Measurements from ENCODE around the gene GCN1. TPM values are rescaled to one million over a fixed set of nuclear protein-coding genes. Genes with fewer than 3 reads are reported as not detected.

The GCN1 gene
- total RNA-seq, 1 donor from 2014 or later, result 77.2 TPM

DNA sequence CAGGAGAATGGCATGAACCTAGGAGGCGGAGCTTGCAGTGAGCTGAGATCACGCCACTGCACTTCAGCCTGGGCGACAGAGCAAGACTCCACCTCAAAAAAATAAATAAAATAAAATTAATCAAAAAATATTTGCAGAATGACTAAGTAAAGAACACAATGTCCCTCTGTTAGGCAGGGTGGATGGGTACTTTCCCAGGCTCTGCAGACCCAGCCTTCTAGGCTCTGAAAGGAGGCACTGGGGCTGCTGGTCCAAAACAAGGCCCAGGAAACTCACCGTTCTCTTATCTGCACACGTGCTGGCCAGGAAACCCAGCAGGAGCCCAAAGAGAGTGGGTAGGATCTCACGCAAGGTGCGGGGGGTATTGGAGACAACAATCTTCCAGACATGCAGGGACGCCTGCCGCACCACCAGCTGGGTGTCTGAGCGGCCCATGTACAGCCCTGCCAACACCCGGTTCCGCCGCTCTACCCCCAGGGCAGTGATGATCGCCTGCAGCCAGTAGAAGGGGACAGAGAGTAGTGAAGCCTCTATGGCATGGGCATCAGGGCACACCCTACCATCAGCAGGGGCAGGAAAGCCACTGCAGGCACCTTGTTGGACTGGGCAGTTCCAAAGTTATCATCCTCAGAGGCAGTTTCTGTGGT lies 52.2 kb downstream of the GCN1 start:
- intact Hi-C loops (cut with DNase I), result no loop called here
- peaks cover 100% of the 10 kb centered on the region for H3K36me3 ChIP-seq
- no peaks in the 10 kb centered on the region for H3K9me3 ChIP-seq
- no peaks in the 10 kb centered on the region for H3K27me3 ChIP-seq
- H3K27ac ChIP-seq, result no peak overlapping the region
- TF ChIP-seq CTCF (IDR thresholded peaks at IDR 0.05), result no peak
- no peak for DNase-seq
- no peak for ATAC-seq
- no peaks in the 10 kb centered on the region for H3K4me1 ChIP-seq
- H3K4me3 ChIP-seq, result no peak overlapping the region

GRCh38 chr12:120141336-120141735 lies 53.2 kb downstream of the GCN1 start:
- H3K4me1 ChIP-seq, result no peaks in the 10 kb centered on the region
- intact Hi-C loops (cut with DNase I), result no loop called here
- H3K36me3 ChIP-seq, result peaks cover 100% of the 10 kb centered on the region
- H3K27me3 ChIP-seq, result no peaks in the 10 kb centered on the region
- no peak for ATAC-seq
- no peak overlapping the region for H3K27ac ChIP-seq
- H3K4me3 ChIP-seq, result no peak overlapping the region
- TF ChIP-seq CTCF (IDR thresholded peaks at IDR 0.05), result no peak
- no peaks in the 10 kb centered on the region for H3K9me3 ChIP-seq
- no peak for DNase-seq

DNA sequence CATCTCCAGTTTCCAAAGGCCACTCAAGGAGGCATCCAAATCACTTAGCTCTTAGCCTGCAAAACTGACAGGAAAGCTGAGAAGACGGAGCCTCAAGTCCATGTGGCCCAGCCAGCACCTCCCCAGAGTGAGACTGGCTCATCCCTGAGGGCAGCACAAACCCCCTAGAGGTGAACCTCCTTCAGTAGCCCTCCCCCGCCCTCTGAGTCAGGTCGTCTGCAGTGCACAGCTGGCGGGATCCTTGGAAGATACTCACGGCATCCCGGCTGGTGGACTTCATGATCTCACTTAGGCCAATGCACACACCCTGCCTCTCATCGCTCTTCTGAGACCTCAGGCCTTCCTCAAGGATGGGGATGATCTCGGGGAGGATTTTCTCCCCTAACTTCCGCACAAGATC lies 53.9 kb downstream of the GCN1 start:
- Histone ChIP-seq H3K4me1 (no peaks in the 10 kb centered on the region), H3K4me3 (no peak overlapping the region), H3K9me3 (no peaks in the 10 kb centered on the region), H3K36me3 (peaks cover 100% of the 10 kb centered on the region), H3K27ac (no peak overlapping the region), H3K27me3 (no peaks in the 10 kb centered on the region)
- intact Hi-C loops (cut with DNase I), result no loop called here
- no peak for TF ChIP-seq CTCF (IDR thresholded peaks at IDR 0.05)
- ATAC-seq (no peak), DNase-seq (no peak)

DNA sequence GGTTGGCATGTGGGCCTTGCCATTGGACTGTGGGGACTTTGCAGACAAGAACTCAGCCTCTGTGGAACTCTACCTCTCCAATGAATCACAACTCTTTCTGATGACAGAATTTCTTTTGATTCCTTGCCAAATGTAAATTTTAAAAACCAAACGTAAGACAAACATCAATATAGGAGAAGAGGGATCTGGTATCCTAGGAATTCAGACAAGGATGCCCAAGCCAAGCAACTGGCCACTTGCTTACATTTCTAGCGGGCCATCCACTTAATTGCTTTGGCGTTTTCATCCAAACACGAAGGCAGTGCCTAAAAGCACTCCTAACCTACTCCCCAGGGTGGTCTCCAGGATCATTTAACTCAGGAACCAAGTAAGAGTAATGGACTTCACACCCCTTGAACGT lies 54.6 kb downstream of the GCN1 start:
- DNase-seq (no peak), ATAC-seq (no peak)
- no peak for TF ChIP-seq CTCF (IDR thresholded peaks at IDR 0.05)
- peaks cover 100% of the 10 kb centered on the region for H3K36me3 ChIP-seq
- no peak overlapping the region for H3K27ac ChIP-seq
- H3K4me1 ChIP-seq, result no peaks in the 10 kb centered on the region
- no peak overlapping the region for H3K4me3 ChIP-seq
- intact Hi-C loops (cut with DNase I), result no loop called here
- no peaks in the 10 kb centered on the region for H3K27me3 ChIP-seq
- H3K9me3 ChIP-seq, result no peaks in the 10 kb centered on the region

- Histone ChIP-seq H3K9me3 (no peaks in the 10 kb centered on the region), H3K4me1 (no peaks in the 10 kb centered on the region), H3K27me3 (no peaks in the 10 kb centered on the region), H3K36me3 (peaks cover 100% of the 10 kb centered on the region), H3K27ac (no peak overlapping the region), H3K4me3 (no peak overlapping the region)
- ATAC-seq (no peak), DNase-seq (no peak)
- TF ChIP-seq CTCF (IDR thresholded peaks at IDR 0.05), result no peak
- intact Hi-C loops (cut with DNase I), result no loop called here
Observed at GRCh38 chr12:120138366-120138765, 56.1 kb downstream of the GCN1 start.

GRCh38 chr12:120137833-120138232 lies 56.7 kb downstream of the GCN1 start:
- no peak overlapping the region for H3K4me3 ChIP-seq
- TF ChIP-seq CTCF (IDR thresholded peaks at IDR 0.05), result no peak
- peaks cover 100% of the 10 kb centered on the region for H3K36me3 ChIP-seq

More at GRCh38 chr12:120137833-120138232, 56.7 kb downstream of the GCN1 start:
- H3K9me3 ChIP-seq, result no peaks in the 10 kb centered on the region
- intact Hi-C loops (cut with DNase I), result no loop called here
- H3K27ac ChIP-seq, result no peak overlapping the region
- ATAC-seq, result no peak
- DNase-seq, result no peak
- H3K27me3 ChIP-seq, result no peaks in the 10 kb centered on the region
- no peaks in the 10 kb centered on the region for H3K4me1 ChIP-seq

All from upper lobe of right lung (tissue), 1 donor.